K562 (cell line): ENCODE results near the gene SLC12A9. TPM values are rescaled to one million over a fixed set of nuclear protein-coding genes. Genes with fewer than 3 reads are reported as not detected.

Source experiments
- CGGBP1 ChIP-seq: fragments of 250-450 bp; sonication (Bioruptor Pico); IDR thresholded peaks from 2 replicates; pipeline ENCODE4 v1.9.0; 2021; ENCODE audit warnings: mild to moderate bottlenecking
- CREM ChIP-seq: IDR thresholded peaks from 2 replicates; pipeline ENCODE4 v1.6.1; 2014; ENCODE audit warnings: antibody characterized with exemption, low read depth
- ESRRA ChIP-seq: fragments of 450-650 bp; IDR thresholded peaks from 2 replicates; pipeline ENCODE4 v1.6.1; 2014; ENCODE audit warnings: low read depth, mild to moderate bottlenecking, moderate library complexity, borderline replicate concordance
- ETV1 ChIP-seq: fragments of 450-650 bp; conservative IDR thresholded peaks from 2 replicates; pipeline ENCODE4 v1.6.1; 2016; ENCODE audit warnings: missing genetic modification characterization, control low read depth, low read depth, missing compliant biosample characterization
- GTF2B ChIP-seq: IDR thresholded peaks from 2 replicates; pipeline ENCODE4 v1.6.1; 2011; ENCODE audit not compliant: insufficient read length; ENCODE audit errors: extremely low read depth
- HMGN3 ChIP-seq: IDR thresholded peaks from 2 replicates; pipeline ENCODE4 v1.6.1; 2011; ENCODE audit warnings: borderline replicate concordance, low read depth, mild to moderate bottlenecking, mixed read lengths, low read length; ENCODE audit not compliant: insufficient read length; ENCODE audit errors: extremely low read depth
- KHSRP ChIP-seq: fragments of 450-650 bp; IDR thresholded peaks from 2 replicates; pipeline ENCODE4 v1.6.1; 2017
- MLLT1 ChIP-seq, 2 experiments: fragments of 450-650 bp; IDR thresholded peaks; 2 replicates each; pipeline ENCODE4 v1.6.1; 2016
- MTF1 ChIP-seq: fragments of 250-450 bp; sonication (Bioruptor Pico); IDR thresholded peaks from 2 replicates; pipeline ENCODE4 v1.9.0; 2021; ENCODE audit warnings: moderate library complexity, mild to moderate bottlenecking, inconsistent platforms, borderline replicate concordance
- NKRF ChIP-seq: fragments of 450-650 bp; IDR thresholded peaks from 2 replicates; pipeline ENCODE4 v1.6.1; 2016; ENCODE audit warnings: borderline replicate concordance
- PHB2 ChIP-seq: fragments of 450-650 bp; IDR thresholded peaks from 2 replicates; pipeline ENCODE4 v1.6.1; 2017; ENCODE audit warnings: low read depth
- POLR2A ChIP-seq: fragments of 450-650 bp; conservative IDR thresholded peaks from 2 replicates; pipeline ENCODE4 v1.6.1; 2016
- SMAD3 ChIP-seq: fragments of 450-650 bp; formaldehyde crosslinking; conservative IDR thresholded peaks from 2 replicates; pipeline ENCODE4 v1.4.0; 2020; ENCODE audit warnings: mild to moderate bottlenecking
- ZBTB33 ChIP-seq: sonication (generic); formaldehyde crosslinking; IDR thresholded peaks from 2 replicates; pipeline ENCODE4 v1.8.1; 2023; ENCODE audit warnings: mild to moderate bottlenecking, missing genetic modification reagents
- ZBTB5 ChIP-seq: fragments of 450-650 bp; IDR thresholded peaks from 2 replicates; pipeline ENCODE4 v1.6.1; 2017; ENCODE audit warnings: antibody characterized with exemption
- ZBTB7A ChIP-seq: IDR thresholded peaks from 2 replicates; pipeline ENCODE4 v1.6.1; 2011; ENCODE audit warnings: low read depth, mild to moderate bottlenecking, low read length, moderate library complexity, borderline replicate concordance; ENCODE audit not compliant: control insufficient read depth
- ZFPM2 ChIP-seq: fragments of 250-450 bp; sonication (Bioruptor Pico); IDR thresholded peaks from 2 replicates; pipeline ENCODE4 v1.5.1; 2022; ENCODE audit warnings: mild to moderate bottlenecking
- ZNF253 ChIP-seq: fragments of 250-450 bp; sonication (Bioruptor Pico); conservative IDR thresholded peaks from 2 replicates; pipeline ENCODE4 v1.6.1; 2021; ENCODE audit warnings: mild to moderate bottlenecking
- ZNF263 ChIP-seq: sonication (generic); formaldehyde crosslinking; IDR thresholded peaks from 2 replicates; pipeline ENCODE4 v1.8.0; 2022; ENCODE audit warnings: mild to moderate bottlenecking, missing genetic modification reagents, borderline replicate concordance
- polyA plus RNA-seq, 8 experiments: library from polyadenylated mRNA; depleted of rRNA in 4 of 8; stranded (reverse) in 5 of 8; unstranded in 3 of 8; fragments of >200 nt; fragmentation: Nextera tagmentation in 2 of 8; fragmentation: Illumina TruSeq in 1 of 8; extraction: Ambion mirVana in 2 of 8; extraction: Trizol in 1 of 8; gene quantifications; 2 replicates each; pipeline versions ENCODE4 v1.2.1 to v1.2.3, GENCODE V29; 2011 to 2014; ENCODE audit warnings: inconsistent platforms in 1 of 8, missing spikeins in 1 of 8
- total RNA-seq, 7 experiments: library from RNA; depleted of rRNA in 6 of 7; stranded (reverse); fragments of >200 nt in 6 of 7; fragmentation: Illumina TruSeq in 2 of 7; extraction: Trizol in 2 of 7; gene quantifications; 2 replicates each; pipeline versions ENCODE4 v1.2.1 to v1.2.3, GENCODE V29; 2011 to 2021; ENCODE audit warnings: low replicate concordance in 1 of 7

Gene SLC12A9
- total and polyA plus RNA-seq, 9 of the 15 experiments (the other 6 are each of a cell fraction or from before 2014, with no cell fraction given), result 0.06 to 20.2 (median 10.7) TPM

GRCh38 chr7:100867040-100867775 lies 14.7 kb downstream of the SLC12A9 start, which contains the start of gene TRIP6 (continued):
- TF ChIP-seq ZBTB5 (peak; percentile 59; the same call in 1 of the 2 replicates), GTF2B (no peak), ETV1 (tag) (peak; percentile 49; the same call in 1 of the 2 replicates), MLLT1 (IDR thresholded peaks at IDR 0.05) (peak in 1 of 2 experiments; percentile 55; a peak in 1 of 4 replicates), PHB2 (no peak), NKRF (peak; percentile 88; the same call in 1 of the 2 replicates), MTF1 (no peak), ZBTB7A (peak; percentile 97), ZNF263 (CRISPR knock-in tag) (peak; percentile 10; the same call in 1 of the 2 replicates), CREM (peak; percentile 97), KHSRP (peak; percentile 92), CGGBP1 (no peak), ESRRA (peak; percentile 45; the same call in 1 of the 2 replicates), ZFPM2 (CRISPR knock-in tag) (0 out of 2 replicates have a peak, but pooled peaks have one; percentile 67), POLR2A (peak; percentile 81), ZBTB33 (CRISPR knock-in tag) (0 out of 2 replicates have a peak, but pooled peaks have one; percentile 36), SMAD3 (no peak), ZNF253 (CRISPR knock-in tag) (peak; percentile 45; the same call in 1 of the 2 replicates), HMGN3 (peak; percentile 72)
